Panc1 (cell line): ENCODE results near the gene GNAQ. TPM values are rescaled to one million over a fixed set of nuclear protein-coding genes. Genes with fewer than 3 reads are reported as not detected.
A peak's percentile ranks its signal among the peaks of the same experiment; 100 is the strongest.

Experiments used
- ATAC-seq: fragments of 200-7000 bp; cut with Tn5 transposase; 2 replicates; pipeline ENCODE4 v1.9.1; 2020; ENCODE audit warnings: mild to moderate bottlenecking, moderate library complexity
- BruUV-seq: library from RNA; stranded (reverse); fragments of 400-500 nt; replicated peaks from 2 replicates; lab custom pipeline; 2021; lab: Mats Ljungman, UMichigan
- CTCF ChIA-PET: fragments of 300-600 bp; sonication (Branson Sonifier 250); formaldehyde crosslinking; loops from one replicate; lab custom pipeline; 2022; ENCODE audit warnings: antibody characterized with exemption; lab: Charles Lee
- POLR2A ChIA-PET: fragments of 300-600 bp; sonication (Branson Sonifier 250); formaldehyde crosslinking; loops from one replicate; lab custom pipeline; 2022; ENCODE audit warnings: antibody characterized with exemption; lab: Charles Lee
- DNase-seq: peaks from one replicate; pipeline ENCODE4 v3.0.0-alpha.2; 2010; ENCODE audit warnings: low read depth, low spot score
- H3K27ac ChIP-seq: 2 replicates; pipeline ENCODE4 v1.5.1; 2011; ENCODE audit warnings: mild to moderate bottlenecking, low read length, inconsistent platforms
- H3K27me3 ChIP-seq: fragments of 200-500 bp; sonication (Bioruptor generic); 2 replicates; pipeline ENCODE4 v1.6.0; 2014; ENCODE audit warnings: low read length, inconsistent platforms; ENCODE audit not compliant: control insufficient read depth, insufficient read depth
- H3K36me3 ChIP-seq: fragments of 200-500 bp; sonication (Bioruptor generic); 2 replicates; pipeline ENCODE4 v1.5.1; 2014; ENCODE audit warnings: inconsistent platforms, mild to moderate bottlenecking, low read length, moderate library complexity; ENCODE audit not compliant: control insufficient read depth, insufficient read depth
- H3K4me1 ChIP-seq: 2 replicates; pipeline ENCODE4 v1.5.1; 2011; ENCODE audit warnings: inconsistent platforms, mild to moderate bottlenecking, low read length, moderate library complexity; ENCODE audit not compliant: control insufficient read depth, insufficient read depth
- H3K4me3 ChIP-seq, 2 experiments: 2 replicates each; pipeline ENCODE4 v1.5.1; 2011 to 2012; ENCODE audit warnings: low read depth in 2 of 2, low read length in 2 of 2, mild to moderate bottlenecking in 2 of 2, inconsistent platforms in 1 of 2, moderate library complexity in 1 of 2
- H3K9me3 ChIP-seq: fragments of 200-500 bp; sonication (Bioruptor generic); 2 replicates; pipeline ENCODE4 v1.5.1; 2014; ENCODE audit warnings: low read depth, mild to moderate bottlenecking, inconsistent platforms, low read length, moderate library complexity; ENCODE audit not compliant: control insufficient read depth, insufficient read depth
- CTCF ChIP-seq: fragments of 450-650 bp; IDR thresholded peaks from 2 replicates; pipeline ENCODE4 v1.5.1; 2017; ENCODE audit warnings: mild to moderate bottlenecking
- POLR2AphosphoS5 ChIP-seq: IDR thresholded peaks from 2 replicates; pipeline ENCODE4 v1.6.1; 2012; ENCODE audit warnings: mild to moderate bottlenecking, low read depth, low read length, moderate library complexity
- REST ChIP-seq, 2 experiments: IDR thresholded peaks; 2 replicates each; pipeline ENCODE4 v1.6.1; 2011 to 2012; ENCODE audit warnings: low read depth in 2 of 2, control low read depth in 1 of 2, low read length in 1 of 2, mild to moderate bottlenecking in 1 of 2, moderate library complexity in 1 of 2; ENCODE audit not compliant: insufficient read depth in 1 of 2
- SIN3A ChIP-seq: IDR thresholded peaks from 2 replicates; pipeline ENCODE4 v1.6.1; 2012; ENCODE audit warnings: low read depth, mild to moderate bottlenecking, low read length, moderate library complexity, borderline replicate concordance; ENCODE audit not compliant: insufficient read depth
- TCF7L2 ChIP-seq: IDR thresholded peaks from 2 replicates; pipeline ENCODE4 v1.6.1; 2011; ENCODE audit warnings: mild to moderate bottlenecking, low read depth, low read length, inconsistent platforms
- in situ Hi-C: cut with HindIII; loops from 2 replicates; pipeline ENCODE4 v1.10.0; 2016; ENCODE audit warnings: low sequenced_read_pairs, low pct_unique_long_range_greater_than_20kb
- intact Hi-C: fragments of 100-400 bp; cut with micrococcal nuclease; formaldehyde crosslinking; loops from one replicate; pipeline ENCODE4 v1.10.0; 2022; ENCODE audit not compliant: unreplicated experiment
- total RNA-seq: library from RNA; stranded (reverse); gene quantifications from one replicate; pipeline ENCODE4 v1.2.1, GENCODE V29; 2021; ENCODE audit not compliant: unreplicated experiment

GNAQ gene
- total RNA-seq, 1 experiment from 2014 or later: 34.5 TPM

- Histone ChIP-seq H3K4me1 (no peaks in the 10 kb centered on the region), H3K36me3 (no peaks in the 10 kb centered on the region), H3K4me3 (no peak overlapping the region), H3K27me3 (no peaks in the 10 kb centered on the region; the same call in 1 of the 2 replicates), H3K9me3 (no peaks in the 10 kb centered on the region), H3K27ac (no peak overlapping the region)
- BruUV-seq: no TSS peak
- CTCF ChIA-PET: no interaction called here
- DNase-seq (no peak), ATAC-seq (no peak)
- POLR2A ChIA-PET: no interaction called here
- TF ChIP-seq TCF7L2: no peak
- no peak for TF ChIP-seq CTCF
- TF ChIP-seq SIN3A: no peak
- no peak for TF ChIP-seq REST (IDR thresholded peaks at IDR 0.05; ENCODE audit: insufficient read depth in 1 of 2, low read depth in 2 of 2, low read length in 1 of 2)
- TF ChIP-seq POLR2AphosphoS5: no peak
- in situ Hi-C loops: no loop called here
- intact Hi-C loops: loop anchor here (5.0 kb wide), 2 partner anchors 61 to 376 kb away; no protein-coding TSS in a partner anchor
These were observed 7.1 kb upstream of the GNAQ start for GRCh38 chr9:78038620-78039300.

GRCh38 chr9:78035383-78035993 lies 3.9 kb upstream of the GNAQ start:
- no peaks in the 10 kb centered on the region for H3K36me3 ChIP-seq
- CTCF ChIA-PET: interaction anchor here (1.1 to 1.3 kb wide), 2 partner anchors 9 to 58 kb away, joined by 3 read pairs; no protein-coding TSS in a partner anchor
- BruUV-seq: no TSS peak
- ATAC-seq (no peak), DNase-seq (peak; percentile 48)
- intact Hi-C loops: loop anchor here (5.0 kb wide), 2 partner anchors 58 to 373 kb away; no protein-coding TSS in a partner anchor
- in situ Hi-C loops: no loop called here
- H3K27ac ChIP-seq: no peak overlapping the region
- H3K4me3 ChIP-seq: no peak overlapping the region
- POLR2A ChIA-PET: no interaction called here
- no peaks in the 10 kb centered on the region; the same call in 1 of the 2 replicates for H3K27me3 ChIP-seq
- TF ChIP-seq POLR2AphosphoS5 (no peak), CTCF (peak; percentile 81)
- peaks cover 6% of the 10 kb centered on the region for H3K4me1 ChIP-seq
- H3K9me3 ChIP-seq: no peaks in the 10 kb centered on the region
